IMR-90 (cell line): Measurements from ENCODE around the gene BANP.
"Not testable (repeated sequence)": the region's sequence is repeated elsewhere in the genome, so short reads cannot be mapped to it uniquely, and the experiment has no call there.

ENCODE experiments used
- POLR2A ChIP-seq: IDR thresholded peaks from 2 replicates; pipeline ENCODE4 v1.6.1; 2012; ENCODE audit warnings: mild to moderate bottlenecking, low read depth, low read length
- TF ChIP-seq, protein P1 (sequence below): conservative IDR thresholded peaks from 2 replicates; pipeline ENCODE4 v1.5.1; 2012; ENCODE audit warnings: mild to moderate bottlenecking, low read depth, low read length, improper control_type of control experiment
- TF ChIP-seq, protein P2 (sequence below): fragments of 150-350 bp; IDR thresholded peaks from 2 replicates; pipeline ENCODE4 v1.6.1; 2016; ENCODE audit warnings: low read depth, mild to moderate bottlenecking, low read length, moderate library complexity, borderline replicate concordance

DNA sequence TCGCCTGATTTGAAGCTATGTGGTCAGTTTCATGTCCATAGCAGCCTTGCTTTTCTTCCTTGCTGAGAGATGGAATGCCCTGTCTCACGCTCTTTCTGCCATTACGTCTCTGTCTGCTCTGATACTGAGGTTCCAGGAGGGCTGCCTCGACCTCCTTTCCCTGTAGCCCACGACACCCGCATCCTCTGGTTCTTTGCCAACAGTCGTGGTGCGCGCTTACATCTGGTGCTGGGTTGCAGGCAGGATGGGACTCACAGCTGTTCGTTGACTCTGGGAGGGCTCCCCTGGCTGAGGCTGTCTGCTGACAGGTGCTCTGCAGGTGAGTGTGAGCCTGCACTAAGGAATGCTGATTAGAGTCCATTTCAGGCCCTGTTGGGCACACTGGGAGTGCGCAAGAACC is 90.3 kb downstream of the BANP start:
- not testable (repeated sequence) for TF ChIP-seq POLR2A
- TF ChIP-seq, protein P1, sequence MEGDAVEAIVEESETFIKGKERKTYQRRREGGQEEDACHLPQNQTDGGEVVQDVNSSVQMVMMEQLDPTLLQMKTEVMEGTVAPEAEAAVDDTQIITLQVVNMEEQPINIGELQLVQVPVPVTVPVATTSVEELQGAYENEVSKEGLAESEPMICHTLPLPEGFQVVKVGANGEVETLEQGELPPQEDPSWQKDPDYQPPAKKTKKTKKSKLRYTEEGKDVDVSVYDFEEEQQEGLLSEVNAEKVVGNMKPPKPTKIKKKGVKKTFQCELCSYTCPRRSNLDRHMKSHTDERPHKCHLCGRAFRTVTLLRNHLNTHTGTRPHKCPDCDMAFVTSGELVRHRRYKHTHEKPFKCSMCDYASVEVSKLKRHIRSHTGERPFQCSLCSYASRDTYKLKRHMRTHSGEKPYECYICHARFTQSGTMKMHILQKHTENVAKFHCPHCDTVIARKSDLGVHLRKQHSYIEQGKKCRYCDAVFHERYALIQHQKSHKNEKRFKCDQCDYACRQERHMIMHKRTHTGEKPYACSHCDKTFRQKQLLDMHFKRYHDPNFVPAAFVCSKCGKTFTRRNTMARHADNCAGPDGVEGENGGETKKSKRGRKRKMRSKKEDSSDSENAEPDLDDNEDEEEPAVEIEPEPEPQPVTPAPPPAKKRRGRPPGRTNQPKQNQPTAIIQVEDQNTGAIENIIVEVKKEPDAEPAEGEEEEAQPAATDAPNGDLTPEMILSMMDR: not testable (repeated sequence)
- TF ChIP-seq, protein P2, sequence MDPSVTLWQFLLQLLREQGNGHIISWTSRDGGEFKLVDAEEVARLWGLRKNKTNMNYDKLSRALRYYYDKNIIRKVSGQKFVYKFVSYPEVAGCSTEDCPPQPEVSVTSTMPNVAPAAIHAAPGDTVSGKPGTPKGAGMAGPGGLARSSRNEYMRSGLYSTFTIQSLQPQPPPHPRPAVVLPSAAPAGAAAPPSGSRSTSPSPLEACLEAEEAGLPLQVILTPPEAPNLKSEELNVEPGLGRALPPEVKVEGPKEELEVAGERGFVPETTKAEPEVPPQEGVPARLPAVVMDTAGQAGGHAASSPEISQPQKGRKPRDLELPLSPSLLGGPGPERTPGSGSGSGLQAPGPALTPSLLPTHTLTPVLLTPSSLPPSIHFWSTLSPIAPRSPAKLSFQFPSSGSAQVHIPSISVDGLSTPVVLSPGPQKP: not testable (repeated sequence)
